ENCODE data around the gene SLC44A4. TPM values are rescaled to one million over a fixed set of nuclear protein-coding genes. Genes with fewer than 3 reads are reported as not detected.
"Not testable (repeated sequence)": the region's sequence is repeated elsewhere in the genome, so short reads cannot be mapped to it uniquely, and the experiment has no call there.

SLC44A4 gene
- total RNA-seq, 1 donor from 2014 or later = not detected

DNA sequence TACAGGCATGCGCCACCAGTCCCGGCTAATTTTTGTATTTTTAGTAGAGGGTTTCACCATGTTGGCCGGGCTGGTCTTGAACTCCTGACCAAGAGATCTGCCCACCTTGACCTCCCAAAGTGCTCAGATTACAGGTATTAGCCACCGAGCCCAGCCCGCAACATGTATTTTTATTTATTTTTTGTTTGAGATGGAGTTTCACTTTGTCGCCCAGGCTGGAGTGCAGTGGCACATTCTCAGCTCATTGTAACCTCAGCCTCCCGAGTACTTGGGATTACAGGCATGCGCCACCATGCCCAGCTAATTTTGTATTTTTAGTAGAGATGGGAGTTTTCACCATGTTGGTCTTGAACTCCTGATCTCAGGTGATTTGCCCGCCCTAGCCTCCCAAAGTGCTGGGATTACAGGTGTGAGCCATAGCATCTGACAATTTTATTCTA lies 40.7 kb downstream of the SLC44A4 start:
- not testable (repeated sequence) for DNase-seq; ATAC-seq (ENCODE audit: poor library complexity)
- intact Hi-C loops (cut with DNase I) = loop anchor here (10.0 kb wide), 1 partner anchor 103 kb away; the partner anchor contains the start of gene CLIC1

DNA sequence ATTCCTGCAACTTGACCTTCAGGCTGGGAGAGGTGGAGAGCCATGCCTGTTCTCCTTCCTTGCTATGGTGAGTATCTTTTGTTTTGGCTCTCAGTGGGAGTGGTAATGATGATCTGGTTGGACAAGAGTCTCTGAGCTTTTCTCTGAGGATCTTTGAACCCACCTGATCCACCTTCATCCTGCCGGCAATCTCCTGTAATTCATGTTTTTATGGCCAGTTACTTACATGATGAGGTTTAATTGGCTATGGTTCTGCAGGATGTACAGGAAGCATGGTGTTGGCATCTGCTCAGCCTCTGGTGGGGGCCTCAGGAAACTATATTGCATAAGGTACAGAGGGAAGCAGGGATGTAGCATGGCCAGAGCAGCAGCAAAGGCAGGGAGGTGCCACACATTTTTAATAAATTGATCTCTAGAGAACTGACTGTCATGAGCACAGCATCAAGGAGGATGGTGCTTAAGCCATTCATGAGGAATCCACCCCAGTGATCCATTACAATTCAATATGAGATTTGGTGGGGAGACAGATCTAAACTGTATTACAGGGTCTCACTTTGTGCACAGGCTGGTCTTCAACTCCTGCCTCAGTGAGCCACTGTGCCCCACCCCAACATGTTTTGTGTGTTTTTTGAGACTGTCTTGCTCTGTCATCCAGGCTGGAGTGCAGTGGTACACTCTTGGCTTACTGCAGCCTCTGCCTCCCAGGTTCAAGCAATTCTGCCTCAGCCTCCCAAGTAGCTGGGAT lies 41.3 kb downstream of the SLC44A4 start:
- DNase-seq (no peak), ATAC-seq (ENCODE audit: poor library complexity) (no peak)
- intact Hi-C loops (cut with DNase I) = loop anchor here (10.0 kb wide), 1 partner anchor 103 kb away; the partner anchor contains the start of gene CLIC1

GRCh38 chr6:31836474-31837368 lies 42.1 kb downstream of the SLC44A4 start:
- DNase-seq (no peak), ATAC-seq (ENCODE audit: poor library complexity) (no peak)
- intact Hi-C loops (cut with DNase I) = loop anchor here (10.0 kb wide), 1 partner anchor 102 kb away; the partner anchor contains the start of gene CLIC1

DNA sequence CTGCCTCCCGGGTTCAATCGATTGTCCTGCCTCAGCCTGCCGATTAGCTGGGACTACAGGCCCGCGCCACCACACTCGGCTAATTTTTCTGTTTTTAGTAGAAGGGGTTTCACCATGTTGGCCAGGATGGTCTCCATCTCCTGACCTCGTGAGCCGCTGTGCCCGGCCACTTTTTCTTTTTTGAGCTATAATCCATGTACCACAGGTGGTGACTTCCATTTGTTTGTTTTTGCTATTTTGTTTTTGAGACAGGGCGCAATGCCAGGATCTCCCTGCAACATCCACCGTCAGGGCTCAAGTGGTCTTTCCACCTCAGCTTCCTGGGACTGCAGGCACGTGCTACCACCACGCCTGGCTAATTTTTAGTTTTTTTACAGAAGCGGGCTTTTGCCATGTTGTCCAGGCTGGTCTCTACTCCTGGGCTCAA lies 42.7 kb downstream of the SLC44A4 start:
- intact Hi-C loops (cut with DNase I) = loop anchor here (10.0 kb wide), 1 partner anchor 101 kb away; the partner anchor contains the start of gene CLIC1
- ATAC-seq (ENCODE audit: poor library complexity) (no peak), DNase-seq (no peak)

DNA sequence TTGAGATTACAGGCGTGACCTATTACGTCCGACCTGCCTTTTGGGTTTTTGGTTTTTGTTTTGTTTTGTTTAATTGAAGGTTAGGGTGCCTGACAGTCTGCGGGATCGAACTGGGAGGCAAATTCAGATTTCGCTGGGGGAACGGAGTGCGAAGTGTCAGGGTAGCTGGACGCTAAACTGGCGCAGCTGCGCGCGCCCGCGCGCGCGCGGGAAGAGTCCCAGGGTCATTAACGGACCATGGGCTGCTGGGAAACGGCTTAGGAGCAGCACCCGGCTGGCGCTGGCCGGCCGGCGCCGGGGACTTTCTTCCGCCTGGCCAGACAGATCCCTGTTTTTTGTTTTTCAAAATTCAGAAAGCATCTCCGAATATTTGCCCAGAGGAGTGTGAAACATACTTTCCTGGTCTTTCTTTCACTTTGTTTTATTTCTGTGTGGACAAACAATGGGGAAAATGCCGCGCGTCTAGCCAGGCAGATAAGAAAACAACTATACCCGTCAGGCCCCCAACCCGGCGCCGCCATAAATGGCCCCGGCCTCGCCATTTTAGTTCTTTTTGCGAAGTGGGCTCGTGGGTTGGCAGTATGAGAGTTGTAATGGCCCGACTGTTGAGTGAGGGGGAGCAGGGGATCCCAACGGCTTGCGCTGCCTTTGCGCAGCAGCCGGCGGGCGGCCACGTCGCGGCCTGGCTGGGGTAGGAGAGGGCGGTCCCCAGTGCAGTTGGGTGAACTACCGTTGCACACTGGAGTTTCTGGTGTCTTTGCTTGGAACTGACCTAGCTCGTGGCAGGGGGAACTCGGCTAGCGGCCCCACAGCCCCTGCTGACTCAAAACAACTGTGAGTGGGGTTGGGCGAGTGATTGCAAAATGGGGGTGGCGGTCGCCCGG lies 44.2 kb downstream of the SLC44A4 start:
- peak; percentile 93 for DNase-seq
- ATAC-seq (ENCODE audit: poor library complexity) = peak; percentile 92
- intact Hi-C loops (cut with DNase I) = loop anchor here (5.0 to 10.0 kb wide), 2 partner anchors 62 to 100 kb away; partner anchors contain the start of gene CLIC1

GRCh38 chr6:31831350-31832215 lies 47.2 kb downstream of the SLC44A4 start:
- intact Hi-C loops (cut with DNase I) = loop anchor here (2.0 to 10.0 kb wide), 3 partner anchors 59 to 151 kb away; partner anchors contain the start of genes CLIC1 and LY6G5C
- DNase-seq (no peak), ATAC-seq (ENCODE audit: poor library complexity) (no peak)

- intact Hi-C loops (cut with DNase I) = loop anchor here (2.0 to 10.0 kb wide), 3 partner anchors 59 to 150 kb away; partner anchors contain the start of genes CLIC1 and LY6G5C
- no peak for ATAC-seq (ENCODE audit: poor library complexity)
These were observed 47.9 kb downstream of the SLC44A4 start for GRCh38 chr6:31830886-31831335.

GRCh38 chr6:31829633-31830283 lies 49.0 kb downstream of the SLC44A4 start:
- no peak for ATAC-seq (ENCODE audit: poor library complexity)
- intact Hi-C loops (cut with DNase I) = loop anchor here (2.0 to 10.0 kb wide), 3 partner anchors 57 to 149 kb away; partner anchors contain the start of genes CLIC1 and LY6G5C
- no peak for DNase-seq

More at GRCh38 chr6:31830886-31831335, 47.9 kb downstream of the SLC44A4 start:
- no peak for DNase-seq

GRCh38 chr6:31827286-31828079 lies 51.3 kb downstream of the SLC44A4 start, which contains the start of gene HSPA1B:
HSPA1B (plus strand) TSS chr6:31827738; CDS start chr6:31827951, 213 bp downstream.
- intact Hi-C loops (cut with DNase I) = no loop called here
- DNase-seq = peak; percentile 100
- peak; percentile 90 for ATAC-seq (ENCODE audit: poor library complexity)

DNA sequence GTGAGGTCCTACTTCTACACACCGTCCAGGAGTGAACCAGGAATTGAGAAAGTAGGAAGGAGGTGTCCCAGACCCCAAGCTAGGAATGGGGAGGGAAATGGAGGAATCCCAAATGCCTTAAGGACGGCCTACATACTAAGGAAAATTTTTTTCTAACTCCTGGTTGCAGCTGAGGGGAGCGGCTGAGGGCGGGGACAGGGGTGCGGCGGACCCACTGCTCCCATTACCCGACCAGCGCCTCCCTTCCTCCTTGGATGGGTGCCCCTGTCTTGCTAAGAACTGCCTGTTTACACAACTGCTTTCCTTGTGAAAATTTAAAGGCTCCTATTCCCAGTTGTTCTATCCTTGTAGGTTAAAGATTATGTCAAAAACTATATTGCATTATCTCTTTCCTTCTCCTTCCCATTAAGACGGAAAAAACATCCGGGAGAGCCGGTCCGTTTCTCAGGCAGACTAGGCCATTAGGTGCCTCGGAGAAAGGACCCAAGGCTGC lies 52.0 kb downstream of the SLC44A4 start:
- peak; percentile 93 for DNase-seq
- peak; percentile 52 for ATAC-seq (ENCODE audit: poor library complexity)
- intact Hi-C loops (cut with DNase I) = no loop called here

DNA sequence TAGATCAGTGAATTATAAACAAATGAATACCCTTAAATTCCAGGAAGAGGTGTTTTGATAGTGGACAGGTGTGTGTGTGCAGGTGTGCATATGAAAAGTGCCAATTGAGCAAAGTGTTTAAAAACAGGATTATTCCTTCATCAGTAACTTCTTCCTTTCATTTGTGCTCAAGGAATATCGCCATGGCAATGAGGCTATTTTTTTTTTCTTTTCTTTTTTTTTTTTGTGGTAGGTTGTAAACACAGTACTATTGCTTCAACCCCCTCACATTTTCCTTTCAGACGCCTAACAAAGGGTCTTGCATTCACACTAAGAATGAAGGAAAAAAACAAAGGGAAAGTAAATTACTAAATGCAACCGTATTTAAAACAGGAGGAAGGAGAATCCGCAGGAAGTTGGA lies 53.2 kb downstream of the SLC44A4 start:
- no peak for ATAC-seq (ENCODE audit: poor library complexity)
- intact Hi-C loops (cut with DNase I) = no loop called here
- no peak for DNase-seq

DNA sequence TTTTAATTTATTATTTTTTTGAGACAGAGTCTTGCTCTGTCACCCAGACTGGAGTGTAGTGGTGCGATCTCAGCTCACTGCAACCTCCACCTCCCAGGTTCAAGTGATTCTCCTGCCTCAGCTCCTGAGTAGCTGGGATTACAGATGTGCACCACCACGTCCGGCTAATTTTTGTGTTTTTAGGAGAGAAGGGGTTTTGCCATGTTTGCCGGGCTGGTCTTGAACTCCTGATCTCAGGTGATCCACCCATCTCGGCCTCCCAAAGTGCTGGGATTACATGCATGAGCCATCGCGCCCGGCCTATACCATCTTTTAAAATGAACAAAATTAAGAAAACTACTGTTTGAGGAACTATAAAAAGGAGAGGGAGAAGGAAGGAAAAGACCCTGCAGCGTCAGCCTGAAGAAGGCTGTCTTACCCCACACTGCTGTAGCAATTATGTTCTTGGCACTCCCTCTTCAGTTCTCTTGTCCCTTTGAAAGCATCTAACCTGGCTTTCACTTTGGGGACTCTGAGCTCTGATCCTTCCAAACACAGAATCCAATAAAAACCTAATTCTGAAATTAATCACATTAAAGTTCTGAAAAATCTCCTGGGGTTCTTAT lies 55.1 kb downstream of the SLC44A4 start:
- intact Hi-C loops (cut with DNase I); DNase-seq; ATAC-seq (ENCODE audit: poor library complexity): not testable (repeated sequence)

- intact Hi-C loops (cut with DNase I) = no loop called here
- ATAC-seq (ENCODE audit: poor library complexity) (peak; percentile 71), DNase-seq (peak; percentile 88)
These were observed 56.6 kb downstream of the SLC44A4 start for GRCh38 chr6:31822036-31822821.

- intact Hi-C loops (cut with DNase I) = no loop called here
- DNase-seq (peak; percentile 89), ATAC-seq (ENCODE audit: poor library complexity) (peak; percentile 51)
These were observed 57.3 kb downstream of the SLC44A4 start for GRCh38 chr6:31821301-31822035.
